Endometrial microvascular endothelial cells (primary cell): ENCODE data around the gene ZNF397. TPM values are rescaled to one million over a fixed set of nuclear protein-coding genes. Genes with fewer than 3 reads are reported as not detected.

Experiments used
- in situ Hi-C: cut with HindIII; loops from 2 replicates; pipeline ENCODE4 v1.10.0; 2017; ENCODE audit warnings: low sequenced_read_pairs, low pct_unique_long_range_greater_than_20kb; ENCODE audit errors: inconsistent ontology term
- total RNA-seq: library from RNA; depleted of rRNA; stranded (reverse); fragments of >200 nt; gene quantifications from one replicate; pipeline ENCODE4 v1.2.3, GENCODE V29; 2015; ENCODE audit errors: inconsistent ontology term

The ZNF397 gene
- total RNA-seq, 1 donor from 2014 or later, result 1.6 TPM

DNA sequence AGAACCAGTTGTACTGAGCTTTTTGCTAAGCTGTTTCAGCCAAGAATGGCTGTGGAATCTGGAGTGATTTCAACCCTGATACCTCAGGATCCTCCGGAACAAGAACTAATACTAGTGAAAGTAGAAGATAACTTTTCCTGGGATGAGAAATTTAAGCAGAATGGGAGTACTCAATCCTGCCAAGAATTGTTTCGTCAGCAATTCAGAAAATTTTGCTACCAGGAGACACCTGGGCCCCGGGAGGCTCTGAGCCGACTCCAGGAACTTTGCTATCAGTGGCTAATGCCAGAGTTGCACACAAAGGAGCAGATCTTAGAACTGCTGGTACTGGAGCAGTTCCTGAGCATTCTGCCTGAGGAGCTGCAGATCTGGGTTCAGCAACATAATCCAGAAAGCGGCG lies 1.6 kb downstream of the ZNF397 start:
- in situ Hi-C loops, result no loop called here

DNA sequence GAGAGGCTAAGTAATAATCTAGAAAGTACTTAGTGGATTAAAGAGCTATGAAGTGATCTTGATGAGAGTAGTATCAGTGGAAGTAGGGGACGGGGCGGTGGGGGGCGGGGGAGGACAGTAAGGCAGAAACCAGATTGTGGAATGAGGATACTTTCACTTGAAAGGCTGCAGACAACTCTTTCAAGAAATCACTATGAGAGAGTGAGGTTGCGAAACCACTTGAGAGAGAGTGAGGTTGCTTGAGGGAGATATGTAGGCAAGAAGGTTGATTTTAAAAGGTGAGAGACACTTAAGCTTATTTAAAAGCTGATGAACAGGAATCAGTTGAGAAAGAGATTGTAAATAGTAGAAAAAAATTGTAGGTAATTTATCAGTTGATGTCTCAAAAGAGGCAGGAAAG lies 3.8 kb downstream of the ZNF397 start:
- in situ Hi-C loops, result no loop called here

DNA sequence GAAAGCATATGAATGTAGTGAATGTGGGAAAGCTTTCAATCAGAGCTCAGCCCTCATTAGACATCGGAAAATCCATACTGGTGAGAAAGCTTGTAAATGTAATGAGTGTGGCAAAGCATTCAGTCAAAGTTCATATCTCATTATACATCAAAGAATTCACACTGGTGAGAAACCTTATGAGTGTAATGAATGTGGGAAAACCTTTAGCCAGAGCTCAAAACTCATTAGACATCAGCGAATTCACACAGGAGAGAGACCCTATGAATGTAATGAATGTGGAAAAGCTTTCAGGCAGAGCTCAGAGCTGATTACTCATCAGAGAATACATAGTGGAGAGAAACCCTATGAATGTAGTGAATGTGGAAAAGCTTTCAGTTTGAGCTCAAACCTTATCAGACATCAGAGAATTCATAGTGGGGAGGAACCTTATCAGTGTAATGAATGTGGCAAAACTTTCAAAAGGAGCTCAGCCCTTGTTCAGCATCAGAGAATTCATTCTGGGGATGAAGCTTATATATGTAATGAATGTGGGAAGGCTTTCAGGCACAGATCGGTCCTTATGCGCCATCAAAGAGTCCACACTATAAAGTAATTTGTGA lies 5.0 kb downstream of the ZNF397 start:
- in situ Hi-C loops, result no loop called here

DNA sequence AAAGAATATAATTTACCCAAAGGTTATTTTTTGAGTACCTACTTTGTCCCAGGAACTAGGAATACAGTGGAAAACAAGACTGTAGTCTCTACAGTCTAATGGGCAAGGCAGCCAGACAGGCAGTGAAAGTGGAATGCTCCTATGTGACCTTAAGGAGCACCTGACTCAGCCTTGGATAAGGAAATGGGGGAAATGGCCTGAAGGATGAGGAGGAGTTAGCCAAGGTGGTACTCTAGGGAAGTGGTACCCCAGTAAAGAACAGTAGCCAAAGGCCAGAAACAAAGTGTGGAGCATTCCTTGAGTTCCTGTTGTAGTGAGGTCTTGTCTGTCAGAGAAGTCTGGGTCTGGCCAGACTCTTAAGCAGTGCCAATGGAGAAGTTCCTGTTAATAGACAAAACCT lies 6.0 kb downstream of the ZNF397 start:
- in situ Hi-C loops, result no loop called here

DNA sequence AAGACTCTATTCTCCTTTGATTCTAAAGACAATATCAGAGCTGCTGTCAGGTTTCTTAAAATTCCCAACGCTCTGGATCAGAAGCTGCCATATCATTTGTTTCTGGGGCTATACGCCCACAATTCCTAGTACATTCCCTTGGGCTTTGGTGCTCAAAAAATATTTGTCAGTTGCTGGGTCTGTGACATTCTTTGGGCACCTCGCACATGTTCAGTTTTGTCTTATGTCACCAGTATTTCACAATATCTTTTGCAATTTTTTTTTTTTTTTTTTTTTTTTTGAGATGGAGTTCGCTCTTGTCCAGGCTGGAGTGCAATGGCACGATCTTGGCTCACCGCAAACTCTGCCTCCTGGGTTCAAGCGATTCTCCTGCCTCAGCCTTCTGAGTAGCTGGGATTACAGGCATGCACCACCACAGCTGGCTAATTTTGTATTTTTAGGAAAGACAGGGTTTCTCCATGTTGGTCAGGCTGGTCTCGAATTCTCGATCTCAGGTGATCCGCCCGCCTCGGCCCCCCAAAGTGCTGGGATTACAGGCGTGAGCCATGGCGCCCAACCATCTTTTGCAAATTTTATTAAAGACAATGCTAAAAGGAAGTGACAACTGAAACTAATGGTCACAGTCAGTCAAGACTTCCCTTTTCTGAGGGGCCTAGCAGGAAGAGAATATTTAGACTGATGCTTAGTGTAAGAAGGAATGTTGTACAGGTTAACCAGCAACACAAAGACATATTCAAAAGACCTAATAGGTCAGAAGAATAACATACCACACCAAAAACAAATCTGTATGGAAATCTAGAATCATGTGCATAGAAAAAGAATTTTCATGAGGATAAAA lies 6.8 kb downstream of the ZNF397 start:
- in situ Hi-C loops, result no loop called here

DNA sequence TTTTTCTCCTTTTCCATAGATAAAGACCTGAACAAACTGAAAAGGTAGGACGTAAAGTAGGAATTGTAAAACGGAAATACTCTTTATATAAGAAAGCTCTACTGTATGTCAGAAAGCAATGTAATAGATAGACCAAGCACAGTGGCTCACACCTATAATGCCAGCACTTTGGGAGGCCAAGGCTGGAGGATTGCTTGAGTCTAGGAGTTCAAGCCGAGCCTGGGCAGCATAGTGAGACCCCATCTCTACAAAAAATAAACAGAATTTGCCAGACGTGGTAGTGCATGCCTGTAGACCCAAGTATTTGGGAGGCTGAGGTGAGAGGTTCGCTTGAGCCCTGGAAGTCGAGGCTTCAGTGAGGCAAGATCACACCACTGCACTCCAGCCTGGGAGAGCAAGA lies 7.6 kb downstream of the ZNF397 start:
- in situ Hi-C loops, result no loop called here

DNA sequence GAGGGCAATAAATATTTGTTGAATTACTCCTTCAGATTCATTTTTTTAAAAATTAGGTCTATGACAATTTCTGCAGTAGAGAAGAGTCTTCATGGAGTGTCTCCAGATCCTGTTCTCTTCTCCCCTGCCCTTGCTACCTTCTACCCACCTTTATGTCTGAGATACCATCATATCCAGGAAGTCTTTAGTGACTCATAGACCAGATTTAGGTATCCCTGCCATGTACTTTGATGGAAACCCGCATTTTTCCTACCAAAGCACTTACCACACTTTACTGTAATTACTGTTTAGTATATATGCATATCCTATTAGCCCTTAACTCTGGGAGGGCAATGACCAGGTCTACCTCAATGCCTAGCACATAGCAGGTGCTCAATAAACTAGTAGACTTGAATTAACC lies 11.6 kb downstream of the ZNF397 start:
- in situ Hi-C loops, result no loop called here

DNA sequence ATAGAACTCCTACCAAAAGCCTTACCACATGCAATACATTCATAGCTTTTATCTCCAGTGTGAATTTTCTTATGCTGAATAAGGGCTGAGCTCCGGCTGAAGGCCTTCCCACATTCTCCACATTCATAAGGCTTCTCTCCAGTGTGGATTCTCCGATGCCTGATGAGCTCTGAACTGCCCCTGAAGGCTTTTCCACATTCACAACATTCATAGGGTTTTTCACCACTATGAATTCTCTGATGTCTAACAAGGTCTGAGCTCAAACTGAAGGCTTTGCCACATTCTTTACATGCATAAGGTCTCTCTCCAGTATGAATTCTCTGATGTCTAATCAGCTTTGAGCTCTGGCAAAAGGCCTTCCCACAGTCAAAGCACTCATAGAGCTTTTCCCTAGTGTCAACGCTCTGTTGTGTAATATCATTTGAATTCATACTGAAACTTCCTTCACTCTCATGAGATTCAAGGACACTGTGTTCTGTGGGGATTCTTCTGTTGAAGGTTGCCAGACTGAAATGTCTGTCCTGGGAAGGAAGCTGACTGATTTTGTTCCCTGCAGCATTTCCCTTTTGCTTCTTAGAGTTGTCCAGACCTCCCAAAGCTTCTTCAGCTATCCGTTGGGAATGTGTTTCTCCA lies 12.9 kb downstream of the ZNF397 start:
- in situ Hi-C loops, result no loop called here

DNA sequence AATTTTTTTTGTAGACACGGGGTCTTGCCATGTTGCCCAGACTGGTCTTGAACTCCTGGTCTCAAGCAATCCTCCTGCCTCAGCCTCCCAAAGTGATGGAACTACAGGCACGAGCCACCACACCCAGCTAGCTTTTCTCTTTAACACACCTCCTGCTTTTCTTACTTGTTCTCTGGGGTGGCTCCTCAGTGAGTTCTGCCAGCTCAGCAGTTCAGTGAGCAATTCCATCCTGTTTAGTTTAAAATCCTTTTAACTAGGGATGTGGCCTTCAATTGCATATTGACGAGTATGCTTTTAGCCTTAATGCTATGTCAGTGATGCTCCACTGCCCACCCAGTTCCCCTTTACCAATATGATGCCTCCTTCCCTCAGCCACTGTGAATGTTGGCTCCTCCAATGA lies 16.1 kb downstream of the ZNF397 start:
- in situ Hi-C loops, result no loop called here

DNA sequence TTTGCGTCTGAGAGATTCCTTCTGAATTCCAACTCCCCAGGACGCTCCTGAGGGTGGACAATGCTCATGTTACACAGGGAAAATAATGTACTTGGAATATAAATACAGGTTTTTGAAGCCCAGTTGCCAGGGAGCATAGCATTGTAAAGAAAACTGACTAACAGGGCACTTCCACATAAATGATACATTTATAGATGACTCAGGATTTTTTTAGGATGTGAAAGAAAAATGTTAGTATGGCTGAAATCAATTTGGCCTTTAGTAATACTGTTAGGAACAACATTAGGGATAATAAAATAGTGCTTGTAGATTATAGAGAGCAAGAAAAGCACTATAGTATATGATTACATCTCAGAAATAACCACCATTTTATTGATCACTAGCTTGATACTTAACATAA lies 23.6 kb downstream of the ZNF397 start:
- in situ Hi-C loops, result no loop called here

DNA sequence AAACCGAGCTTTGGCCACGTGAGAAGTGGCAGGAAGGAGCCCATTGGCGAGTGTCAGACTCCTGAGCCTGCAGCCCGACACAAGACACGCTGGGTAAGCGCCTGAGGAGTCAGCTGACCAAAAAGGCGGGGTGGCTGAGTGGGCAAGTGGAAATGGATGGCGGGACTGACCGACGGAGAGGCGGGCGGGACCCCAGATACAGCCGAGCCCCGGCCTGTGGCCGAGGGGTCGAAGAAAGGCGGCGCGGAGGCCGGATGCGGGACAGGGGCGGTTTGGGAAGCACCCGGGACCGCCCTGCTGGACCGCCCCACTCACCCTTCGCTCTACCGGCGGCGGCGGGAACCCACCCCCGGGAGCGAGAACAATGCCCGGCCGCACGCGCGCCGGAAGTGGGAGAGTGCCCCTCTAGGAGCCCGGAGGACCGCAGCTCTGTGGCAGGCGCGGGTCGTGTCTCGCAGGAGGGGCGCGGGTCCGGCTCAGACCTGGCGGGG lies 26.4 kb downstream of the ZNF397 start:
- in situ Hi-C loops, result no loop called here

DNA sequence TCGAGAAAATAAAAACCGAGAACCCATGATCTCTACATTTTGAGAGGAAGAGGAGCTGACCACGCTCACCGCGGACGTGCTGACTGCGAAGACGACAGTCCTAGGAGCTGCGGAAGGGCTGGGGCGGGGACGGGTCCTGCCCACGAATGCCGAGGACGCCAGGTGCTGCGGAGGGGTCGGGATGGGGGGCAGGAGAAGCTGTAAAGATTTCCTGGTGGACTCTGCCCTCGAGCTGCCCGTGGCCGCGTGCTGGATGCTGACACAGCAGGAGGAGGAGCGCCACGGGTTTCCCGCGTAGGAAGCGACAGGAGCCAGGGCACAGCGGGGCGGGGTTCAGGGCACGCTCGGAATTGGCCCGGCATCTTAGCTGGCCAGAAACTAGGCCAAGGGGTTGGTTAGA lies 27.0 kb downstream of the ZNF397 start:
- in situ Hi-C loops, result no loop called here

DNA sequence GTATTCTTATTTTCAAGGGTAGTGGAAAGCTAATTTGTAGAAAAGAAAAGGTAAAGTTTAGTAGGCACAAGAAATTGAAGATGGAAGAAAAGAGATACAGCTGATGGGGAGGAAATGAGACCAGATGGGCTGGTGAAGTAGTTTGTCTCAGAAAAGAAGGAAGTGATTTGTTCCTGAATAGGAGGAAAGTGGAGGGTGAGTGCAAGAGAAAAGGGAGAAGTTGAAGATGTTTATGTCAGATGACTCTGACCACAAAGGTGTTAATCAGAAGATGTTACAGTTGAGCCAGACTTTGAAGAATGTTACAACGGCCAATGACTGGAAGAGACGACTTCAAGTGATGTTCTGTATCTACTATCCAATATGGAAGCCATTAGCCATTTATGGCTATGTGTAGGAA lies 28.0 kb downstream of the ZNF397 start:
- in situ Hi-C loops, result no loop called here

DNA sequence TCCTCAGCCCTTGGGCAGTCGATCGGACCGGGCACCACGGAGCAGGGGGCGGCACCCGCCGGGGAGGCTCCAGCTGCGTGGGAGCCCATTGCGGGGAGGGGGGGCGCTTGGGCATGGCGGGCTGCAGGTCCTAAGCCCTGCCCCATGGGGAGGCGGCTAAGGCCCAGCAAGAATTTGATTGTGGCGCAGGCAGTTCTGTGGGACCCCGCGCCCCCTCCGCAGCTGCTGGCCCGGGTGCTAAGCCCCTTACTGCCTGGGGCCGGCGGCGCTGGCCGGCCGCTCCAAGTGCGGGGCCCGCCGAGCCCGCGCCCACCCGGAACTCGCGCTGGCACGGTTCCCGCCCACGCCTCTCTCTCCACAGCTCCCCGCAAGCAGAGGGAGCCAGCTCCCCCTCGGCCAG lies 30.8 kb downstream of the ZNF397 start:
- in situ Hi-C loops, result no loop called here

DNA sequence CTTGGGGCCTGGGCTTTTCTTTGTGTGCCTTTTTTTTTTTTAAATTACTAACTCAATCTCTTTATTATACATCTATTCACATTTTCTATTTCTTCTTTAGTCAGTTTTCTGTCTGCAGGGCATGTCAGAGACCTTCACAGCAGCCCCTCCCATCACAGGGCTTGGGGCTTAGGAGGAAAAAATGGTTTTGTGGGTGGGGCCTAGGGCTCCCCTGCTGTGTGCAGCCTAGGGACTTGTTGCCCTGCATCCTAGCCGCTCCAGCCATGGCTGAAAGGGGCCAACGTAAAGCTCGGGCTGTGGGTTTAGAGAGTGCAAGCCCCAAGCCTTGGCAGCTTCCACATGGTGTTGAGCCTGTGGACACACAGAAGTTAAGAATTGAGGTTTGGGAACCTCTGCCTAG lies 35.4 kb downstream of the ZNF397 start:
- in situ Hi-C loops, result no loop called here

DNA sequence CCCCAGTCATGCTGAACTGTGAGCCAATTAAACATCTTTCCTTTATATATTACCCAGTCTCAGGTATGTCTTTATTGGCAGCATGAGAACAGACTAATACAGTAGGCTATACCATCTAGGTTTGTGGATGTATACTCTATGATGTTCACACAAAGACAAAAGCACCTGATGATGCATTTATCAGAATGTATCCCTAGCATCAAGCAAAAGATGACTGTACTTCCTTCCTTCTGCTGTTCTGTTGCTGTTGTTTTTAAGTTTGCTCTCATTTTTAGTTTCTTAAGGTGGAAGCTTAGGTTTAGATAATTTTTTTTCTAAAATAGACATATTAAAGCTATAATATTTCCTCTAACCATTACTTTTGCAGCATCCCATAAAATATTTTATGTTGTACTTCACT lies 36.8 kb downstream of the ZNF397 start:
- in situ Hi-C loops, result no loop called here

DNA sequence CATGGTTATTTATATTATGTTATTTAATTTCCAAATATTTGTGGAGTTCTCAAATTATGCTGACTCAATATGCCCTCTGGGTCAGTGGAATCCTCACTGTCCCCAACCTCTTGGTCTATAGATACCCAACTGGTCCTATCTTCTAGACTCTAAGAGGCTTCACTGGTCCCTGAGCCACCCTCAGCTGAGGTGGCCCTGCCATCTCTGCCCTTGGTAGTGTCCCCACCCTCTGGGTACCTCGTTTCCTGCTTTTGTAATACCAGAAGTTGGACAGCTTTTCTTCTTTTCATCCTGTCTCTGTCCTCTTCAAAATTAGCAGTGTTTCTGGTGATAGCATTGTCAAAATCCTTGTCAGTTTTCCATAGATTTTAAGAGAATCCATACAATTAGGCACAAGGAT lies 37.3 kb downstream of the ZNF397 start:
- in situ Hi-C loops, result no loop called here

DNA sequence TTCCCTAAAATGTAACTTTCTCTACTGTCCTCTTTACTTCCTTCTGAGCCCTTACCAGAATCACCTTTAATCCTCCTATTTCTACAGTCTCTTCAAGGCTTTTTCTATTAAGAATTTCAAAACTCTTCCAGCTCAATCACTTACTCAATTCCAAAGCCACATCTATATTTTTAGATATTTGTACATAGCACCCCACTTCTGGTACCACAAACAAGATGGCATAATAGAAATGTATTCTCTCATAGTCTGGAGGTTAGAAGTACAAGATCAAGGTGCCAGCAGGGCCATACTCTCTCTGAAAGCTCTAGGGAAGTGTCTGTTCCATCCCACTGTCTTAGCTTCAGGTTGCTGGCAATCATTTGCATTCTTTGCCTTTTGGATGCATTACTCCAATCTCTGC lies 38.1 kb downstream of the ZNF397 start:
- in situ Hi-C loops, result no loop called here

DNA sequence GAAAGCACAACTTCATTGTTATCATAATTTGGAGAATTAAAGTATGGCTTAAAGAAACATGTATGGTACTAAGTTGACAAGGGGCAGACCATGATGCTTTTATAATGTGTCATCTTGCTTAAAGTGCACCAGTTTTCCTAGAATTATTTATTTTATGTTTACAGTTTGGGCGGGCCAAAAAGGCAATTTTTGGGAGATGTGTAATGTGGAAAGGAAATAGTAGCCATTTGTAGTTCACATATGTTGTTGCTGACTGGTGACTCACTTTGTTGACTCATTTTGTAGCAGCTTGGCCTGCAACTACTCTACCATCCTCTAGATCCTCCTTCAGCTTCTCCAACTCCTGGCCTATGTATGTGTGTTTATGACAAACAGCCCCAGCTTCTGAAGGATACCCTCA lies 41.5 kb downstream of the ZNF397 start:
- in situ Hi-C loops, result no loop called here
